DMS53 treated with DMSO at 0.1 percent for 48 hours (cell line): ENCODE measurements around the gene GRIK2.

ENCODE experiments used
- DNase-seq: peaks from one replicate; lab custom pipeline; 2025; ENCODE audit not compliant: unreplicated experiment; lab: John Stamatoyannopoulos, UW

The GRIK2 gene

DNA sequence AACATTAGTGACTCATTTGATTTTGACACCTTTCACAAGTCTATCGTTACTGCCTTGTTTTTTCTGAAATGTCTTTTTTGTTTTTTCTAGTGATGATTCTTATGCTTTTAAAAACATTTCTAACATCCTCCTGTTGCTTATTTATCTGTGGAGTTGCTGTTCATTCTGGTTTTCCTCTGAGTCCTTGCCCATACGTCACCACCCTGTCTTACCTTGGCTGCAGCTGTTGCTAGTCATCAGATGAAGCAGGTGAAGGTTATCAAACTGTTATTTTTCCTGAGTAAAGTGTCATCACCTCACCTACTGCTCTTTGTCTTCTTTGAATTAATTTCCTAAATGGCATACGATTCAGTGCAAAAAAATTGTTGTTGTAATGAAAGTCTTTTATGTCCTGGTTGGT lies 376.6 kb downstream of the GRIK2 start:
- no peak for DNase-seq

DNA sequence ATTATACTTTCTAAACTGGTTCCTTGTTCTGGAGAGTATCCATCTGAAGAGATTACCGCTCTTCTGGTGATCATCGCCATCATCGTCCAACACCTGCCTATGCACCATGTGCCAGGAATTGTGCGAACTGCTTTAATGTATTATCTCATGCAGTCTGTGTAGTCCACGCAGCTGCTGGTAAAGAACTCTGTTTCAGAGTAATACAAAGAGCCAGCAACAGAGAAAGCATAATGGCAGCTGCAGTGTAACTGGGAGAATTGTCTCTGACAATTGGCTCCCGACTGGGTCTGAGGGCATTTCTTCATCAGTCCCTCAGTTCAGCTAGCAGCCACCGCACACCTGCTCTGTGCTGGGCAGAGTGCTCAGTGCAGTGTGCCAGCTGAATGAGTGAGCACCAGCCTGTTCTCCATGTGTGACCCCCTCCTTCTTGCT lies 383.4 kb downstream of the GRIK2 start:
- DNase-seq, result no peak

DNA sequence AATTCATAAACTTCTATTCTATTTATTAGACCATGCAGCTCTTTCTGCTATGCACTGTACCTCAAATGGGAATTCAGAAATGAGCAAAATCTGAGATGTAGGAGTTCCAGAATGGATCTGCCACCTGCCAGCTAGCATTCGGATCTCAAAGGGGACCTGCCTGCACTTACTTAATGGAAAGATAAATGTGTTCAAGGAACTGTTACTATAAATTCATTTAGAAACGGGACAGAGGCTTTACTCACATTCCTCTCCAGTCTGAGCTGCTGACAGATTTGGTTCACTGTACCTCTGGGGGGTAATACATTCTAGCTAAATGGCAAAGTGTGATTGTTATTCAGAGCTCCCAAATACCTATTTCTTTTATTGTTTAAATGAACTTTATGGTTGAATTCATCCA lies 384.1 kb downstream of the GRIK2 start:
- DNase-seq, result no peak

DNA sequence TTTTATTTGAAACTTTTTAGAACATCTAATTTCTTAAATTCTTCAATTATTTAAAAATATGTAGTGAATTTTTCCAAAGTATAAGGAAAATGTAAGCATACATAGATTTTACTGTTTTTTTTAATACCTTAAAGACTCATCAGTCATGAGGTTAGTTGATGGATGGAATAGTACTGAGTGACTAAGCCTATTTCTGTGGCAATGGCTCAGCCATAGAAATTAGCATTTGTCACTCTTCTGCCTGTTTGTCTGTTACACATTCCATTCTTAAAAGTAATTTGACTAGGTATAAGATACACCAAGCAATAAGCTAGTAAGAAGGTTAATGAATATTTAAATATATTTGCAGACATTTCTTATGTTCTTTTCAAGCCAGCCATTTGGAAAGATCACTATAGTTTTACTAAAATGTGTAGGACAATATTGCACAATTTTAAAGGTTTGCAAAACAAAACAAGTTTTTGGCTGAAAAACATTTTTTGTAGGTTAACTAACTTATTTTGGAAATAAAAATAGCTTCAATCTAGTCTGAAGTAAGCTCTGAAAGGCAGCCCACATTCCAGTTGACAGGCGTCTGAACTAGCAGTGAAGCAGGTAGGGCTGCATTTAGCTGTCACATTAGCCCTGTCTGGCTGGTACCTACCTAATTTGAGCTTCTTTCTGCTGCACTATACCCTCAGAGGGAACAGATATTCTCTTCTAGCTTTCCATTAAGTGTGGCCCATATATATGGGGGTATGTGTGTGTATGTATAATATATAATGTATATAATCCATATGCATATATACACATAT lies 385.7 kb downstream of the GRIK2 start:
- no peak for DNase-seq

DNA sequence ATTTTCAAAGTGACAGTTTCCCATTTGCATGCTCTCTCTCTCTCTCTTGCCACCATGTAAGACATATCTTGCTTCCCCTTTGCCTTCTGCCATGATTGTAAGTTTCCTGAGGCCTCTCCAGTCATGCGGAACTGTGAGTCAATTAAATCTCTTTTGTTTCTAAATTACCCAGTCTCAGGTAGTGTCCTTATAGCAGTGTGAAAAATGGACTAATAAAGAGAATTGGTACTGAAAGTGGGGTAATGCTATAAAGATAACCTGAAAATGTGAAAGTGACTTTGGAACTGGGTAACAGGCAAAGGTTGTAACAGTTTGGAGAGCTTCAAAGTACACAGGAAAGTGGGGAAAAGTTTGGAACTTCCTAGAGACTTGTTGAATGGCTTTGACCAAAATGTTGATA lies 389.8 kb downstream of the GRIK2 start:
- no peak for DNase-seq

DNA sequence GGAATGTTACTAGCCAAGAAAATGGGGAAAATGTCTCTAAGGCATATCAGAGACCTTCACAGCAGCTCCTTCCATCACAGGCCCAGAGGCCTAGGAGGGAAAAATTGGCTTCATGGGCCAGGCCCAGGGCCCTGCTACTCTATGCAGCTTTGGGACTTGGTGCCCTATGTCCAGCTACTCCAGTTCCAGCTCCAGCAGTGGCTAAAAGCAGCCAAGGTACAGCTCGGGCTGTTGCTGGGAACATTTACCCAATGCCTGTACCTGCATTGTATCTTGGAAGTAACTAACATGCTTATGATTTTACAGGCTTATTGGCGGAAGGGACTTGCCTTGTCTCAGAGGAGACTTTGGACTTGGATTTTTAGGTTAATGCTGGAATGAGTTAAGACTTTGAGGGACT lies 390.6 kb downstream of the GRIK2 start:
- no peak for DNase-seq

DNA sequence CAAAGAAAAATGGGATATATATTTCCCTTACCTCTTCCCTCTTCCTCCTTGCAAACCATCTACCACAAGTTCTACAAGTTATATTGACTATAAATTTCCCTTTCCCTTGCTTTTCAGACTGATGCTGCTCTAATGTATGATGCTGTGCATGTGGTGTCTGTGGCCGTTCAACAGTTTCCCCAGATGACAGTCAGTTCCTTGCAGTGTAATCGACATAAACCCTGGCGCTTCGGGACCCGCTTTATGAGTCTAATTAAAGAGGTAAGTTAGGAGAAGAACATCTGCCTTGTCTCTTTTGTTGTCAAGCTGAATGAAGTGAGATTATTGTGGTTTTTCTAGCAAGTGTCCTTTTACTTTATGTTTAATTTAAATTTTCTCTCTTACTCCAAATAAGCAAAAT lies 406.0 kb downstream of the GRIK2 start:
- DNase-seq, result no peak

DNA sequence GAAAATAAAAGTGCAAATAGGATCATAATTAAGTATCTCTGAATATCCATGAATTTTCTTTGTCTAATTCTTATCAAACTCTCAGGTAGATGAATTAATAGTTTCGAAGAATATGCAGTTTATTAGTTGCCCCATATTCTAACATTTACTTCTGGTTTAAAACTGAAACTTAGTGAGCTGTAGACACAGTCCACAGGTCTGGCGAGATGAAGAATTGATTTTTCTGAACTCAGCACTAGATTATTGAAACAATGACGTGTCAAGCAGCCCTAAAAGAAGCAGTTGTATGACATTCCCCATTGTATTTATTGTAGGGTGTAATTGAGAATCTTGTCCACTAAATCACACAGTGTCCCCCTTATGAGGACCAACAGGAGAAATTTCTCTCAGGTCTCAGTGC lies 407.1 kb downstream of the GRIK2 start:
- DNase-seq, result no peak

DNA sequence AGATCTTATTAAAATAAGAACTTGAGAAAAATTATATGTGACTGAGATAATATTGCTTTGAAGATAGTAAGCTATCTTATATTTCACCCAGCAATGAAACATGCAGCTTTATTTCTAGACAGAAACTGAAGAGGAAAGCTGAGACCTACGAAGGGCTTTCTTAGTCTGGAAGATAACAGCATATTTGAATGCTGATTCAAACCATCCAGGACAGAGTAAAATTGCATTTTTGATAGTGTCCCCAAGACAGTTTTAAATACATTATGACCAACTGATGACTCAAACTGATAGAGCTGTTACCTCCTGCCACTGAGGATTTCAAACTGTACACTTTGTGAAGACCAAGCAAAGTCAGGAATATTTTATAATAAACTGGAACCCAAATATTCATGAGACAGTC lies 409.6 kb downstream of the GRIK2 start:
- no peak for DNase-seq

DNA sequence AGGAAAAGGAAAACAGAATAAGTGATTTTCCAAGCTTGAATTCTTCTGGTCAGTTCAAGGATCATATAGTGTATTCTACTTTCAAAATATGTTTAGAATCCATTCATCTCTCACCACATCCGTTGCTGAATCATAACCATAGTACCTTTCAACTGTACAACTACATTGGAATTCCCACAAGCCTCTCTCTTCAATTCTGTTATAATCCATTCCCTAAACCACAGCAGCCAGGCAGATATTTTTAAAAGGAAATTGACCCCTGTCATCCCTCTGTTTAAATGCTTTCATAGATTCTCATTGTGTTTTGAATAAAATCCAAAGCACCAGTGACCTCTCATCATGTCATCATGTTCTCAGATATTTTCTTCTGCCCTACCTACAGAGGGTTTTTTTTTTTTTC lies 412.7 kb downstream of the GRIK2 start:
- DNase-seq, result no peak

DNA sequence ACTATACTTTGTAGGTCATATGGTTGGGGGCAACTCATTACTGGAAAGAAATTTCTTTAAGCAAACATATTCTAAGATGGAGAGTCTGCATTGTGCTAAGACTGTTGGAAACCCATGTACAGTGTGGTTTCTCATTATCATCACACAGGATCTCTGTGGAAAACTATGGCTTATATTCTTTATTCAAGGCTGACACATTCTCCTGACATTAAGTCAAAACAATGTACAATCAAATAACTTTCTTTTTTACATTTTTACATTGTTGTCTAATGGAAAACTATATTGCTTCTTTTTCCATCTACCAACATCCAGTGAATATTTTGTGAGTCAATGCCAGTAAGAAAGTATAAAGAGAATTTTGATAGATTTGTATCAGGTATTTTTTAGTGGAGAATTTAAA lies 417.6 kb downstream of the GRIK2 start:
- DNase-seq, result no peak

DNA sequence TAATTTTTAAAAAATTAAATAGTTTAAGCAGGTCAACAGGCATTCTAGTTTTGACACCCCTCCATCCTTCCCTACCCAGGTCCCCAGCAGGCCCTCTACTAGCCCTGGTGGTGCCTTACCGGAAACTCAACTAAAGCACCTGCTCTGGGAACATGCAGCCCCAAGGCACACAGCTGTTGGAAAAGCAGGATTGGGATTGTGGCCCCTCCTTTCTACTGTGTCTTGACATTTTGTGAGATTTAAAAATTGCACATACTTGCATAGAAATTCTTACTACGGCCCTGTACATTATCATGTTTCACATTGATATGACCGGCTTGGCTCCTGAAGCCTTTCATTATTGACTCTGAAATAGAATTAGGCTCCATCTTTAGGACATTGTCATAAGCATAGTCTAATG lies 423.2 kb downstream of the GRIK2 start:
- DNase-seq, result no peak

DNA sequence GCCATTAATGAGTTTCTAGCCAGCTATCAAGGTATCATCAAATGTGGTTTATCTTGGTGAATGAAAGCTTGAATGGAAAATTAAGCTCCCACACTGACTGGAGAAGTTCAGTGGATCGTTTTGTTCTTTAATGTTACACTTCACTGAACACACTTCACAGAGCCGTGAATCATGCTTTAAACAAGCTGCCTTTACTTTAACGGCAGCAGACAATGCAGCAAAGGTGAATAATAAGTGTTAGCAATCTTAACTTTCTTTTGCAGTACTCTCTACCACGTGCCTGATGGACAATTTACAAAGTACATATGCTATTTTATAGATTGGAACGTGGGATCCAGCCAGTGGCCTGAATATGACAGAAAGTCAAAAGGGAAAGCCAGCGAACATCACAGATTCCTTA lies 424.5 kb downstream of the GRIK2 start:
- DNase-seq, result no peak

DNA sequence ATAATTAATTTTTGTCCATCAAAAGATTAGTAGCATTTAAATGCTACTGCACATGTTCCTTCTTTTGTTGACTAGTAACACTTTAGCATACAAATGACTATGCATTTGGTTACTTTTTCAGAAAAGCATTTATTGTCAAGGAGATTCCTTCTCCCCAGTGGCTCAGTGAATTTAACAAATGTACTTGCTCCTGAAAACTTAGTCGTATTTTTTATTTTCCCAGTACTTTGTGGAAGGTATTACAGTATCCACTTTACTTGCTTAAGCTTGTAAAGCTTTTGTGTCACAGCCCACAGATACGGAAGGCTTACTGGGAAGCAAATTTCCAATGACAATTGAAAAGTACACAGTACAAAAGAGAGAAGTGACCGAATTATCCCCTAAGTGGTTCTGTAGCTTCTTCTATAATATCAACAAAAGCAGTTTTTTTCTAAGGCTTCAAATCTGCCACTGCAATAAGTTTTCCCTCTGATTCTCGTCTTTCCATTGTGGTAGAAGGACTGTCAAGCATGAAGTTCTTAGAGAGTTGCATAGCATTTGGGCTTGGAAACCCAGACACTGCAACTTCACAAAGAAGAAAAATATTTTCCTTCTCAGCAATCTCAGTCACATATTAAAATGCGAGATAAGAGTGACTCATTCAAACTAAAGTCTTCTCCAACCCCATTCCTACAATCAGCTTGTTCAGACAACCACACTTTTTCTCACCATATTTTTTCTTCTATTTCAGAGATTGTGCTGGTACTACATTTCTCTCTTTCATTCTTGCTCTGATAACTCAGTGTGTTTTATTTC lies 431.2 kb downstream of the GRIK2 start:
- no peak for DNase-seq

DNA sequence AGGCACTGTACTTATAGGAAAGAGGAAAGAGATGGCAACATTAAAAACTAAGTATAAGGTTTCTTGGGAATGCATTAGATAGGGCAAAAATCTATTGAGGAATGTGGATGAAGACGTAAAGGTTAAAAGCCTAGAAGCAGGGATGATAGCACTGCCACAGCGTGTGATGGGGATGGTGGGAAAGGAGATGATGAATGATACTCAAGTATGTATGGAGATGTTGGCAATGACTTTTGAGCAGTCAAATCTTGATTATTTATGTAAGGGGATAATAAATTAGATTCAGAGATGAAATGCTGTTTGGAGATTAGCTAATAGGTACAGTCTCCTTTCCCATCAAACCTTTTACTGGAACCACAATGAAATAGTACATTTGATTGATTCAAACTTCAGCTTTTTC lies 432.8 kb downstream of the GRIK2 start:
- no peak for DNase-seq

DNA sequence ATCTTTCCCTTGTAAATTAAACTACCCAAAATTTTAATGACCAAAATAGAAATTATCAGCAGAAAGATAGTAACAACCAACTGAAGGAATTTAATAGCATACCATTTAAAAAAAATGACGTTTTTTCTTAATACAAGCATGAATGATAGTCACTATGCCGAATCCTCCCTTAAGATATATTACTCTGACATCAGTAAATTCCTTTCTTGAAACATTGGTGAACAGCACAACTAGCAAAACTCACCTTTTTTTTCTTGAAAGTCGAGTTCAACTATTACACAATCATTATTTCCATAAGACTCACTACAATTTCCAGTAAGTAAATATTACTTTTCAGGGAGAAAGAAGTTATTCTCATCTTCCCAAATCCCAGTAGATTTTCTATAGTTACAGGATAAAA lies 433.2 kb downstream of the GRIK2 start:
- DNase-seq, result no peak

DNA sequence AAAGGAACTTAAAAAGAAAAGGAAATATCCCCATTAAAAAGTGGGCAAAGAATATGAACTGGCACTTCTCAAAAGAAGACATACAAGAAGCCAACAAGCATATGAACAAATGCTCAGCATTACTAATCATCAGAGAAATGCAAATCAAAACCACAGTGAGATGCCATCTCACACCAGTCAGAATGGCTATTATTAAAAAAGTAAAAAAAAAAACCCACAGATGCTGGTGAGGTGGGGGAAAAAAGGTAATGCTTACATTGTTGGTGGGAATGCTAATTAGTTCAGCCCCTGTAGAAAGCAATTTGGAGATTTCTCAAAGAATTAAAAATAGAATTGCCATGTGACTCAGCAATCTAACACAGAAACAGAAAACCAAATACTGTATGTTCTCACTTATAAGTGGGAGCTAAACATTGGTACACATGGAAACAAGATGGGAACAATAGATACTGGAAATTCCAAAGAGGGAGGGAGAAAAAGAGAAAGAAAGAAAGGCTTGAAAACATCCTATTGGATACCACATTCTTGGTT lies 437.1 kb downstream of the GRIK2 start:
- no peak for DNase-seq

DNA sequence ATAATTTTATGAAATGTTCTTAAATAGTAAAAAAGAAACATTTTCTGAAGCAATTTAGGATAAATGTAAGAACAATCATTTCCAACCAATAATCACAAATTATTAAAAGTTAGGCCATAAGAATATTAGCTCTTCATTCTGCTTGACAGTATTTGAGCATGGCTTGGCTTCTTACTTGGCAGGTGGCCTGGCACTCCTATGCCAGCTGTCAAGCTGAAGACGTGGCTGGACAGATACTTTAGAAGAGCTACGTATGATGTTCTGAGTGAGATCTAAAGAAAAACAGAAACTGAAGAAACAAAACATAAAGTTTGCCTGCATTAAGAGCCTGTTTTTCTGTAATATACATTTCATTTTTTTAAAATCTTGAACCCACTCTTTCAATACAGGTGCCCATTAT lies 438.9 kb downstream of the GRIK2 start:
- DNase-seq, result no peak

DNA sequence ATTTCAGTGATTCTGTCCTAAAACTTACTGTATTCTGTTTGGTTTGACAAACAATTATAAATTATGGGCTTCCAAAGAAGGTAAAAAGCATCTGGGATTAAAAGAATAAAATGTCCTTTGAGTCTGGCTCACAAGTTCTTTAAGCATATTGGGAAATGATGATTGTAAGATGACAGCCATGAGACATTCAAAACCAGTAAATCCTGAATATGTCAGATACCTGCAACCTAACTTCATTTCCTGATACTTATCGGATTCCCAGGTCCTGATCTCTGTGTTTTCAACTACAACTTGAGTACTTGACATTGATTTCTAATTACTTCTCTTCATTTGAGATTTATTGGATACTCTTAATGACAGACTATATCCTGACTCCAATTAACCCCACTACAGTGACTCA lies 446.6 kb downstream of the GRIK2 start:
- DNase-seq, result no peak

DNA sequence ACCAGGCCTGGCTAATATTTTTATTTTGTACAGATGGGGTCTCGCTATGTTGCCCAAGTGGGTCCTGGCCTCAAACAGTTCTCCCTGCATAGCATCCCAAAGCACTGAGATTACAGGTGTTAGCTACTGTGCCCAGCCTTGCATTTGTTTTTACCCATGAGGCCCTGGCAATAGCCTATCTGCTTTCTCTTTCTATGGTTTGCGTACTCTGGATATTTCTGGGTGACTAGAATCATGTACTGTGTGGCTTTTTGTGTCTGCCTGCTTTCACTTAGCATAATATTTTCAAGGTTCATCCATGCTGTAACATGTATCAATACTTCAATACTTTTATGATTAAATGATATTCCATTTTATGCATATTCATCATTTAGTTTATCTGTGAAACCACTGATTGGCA lies 451.7 kb downstream of the GRIK2 start:
- DNase-seq, result no peak

DNA sequence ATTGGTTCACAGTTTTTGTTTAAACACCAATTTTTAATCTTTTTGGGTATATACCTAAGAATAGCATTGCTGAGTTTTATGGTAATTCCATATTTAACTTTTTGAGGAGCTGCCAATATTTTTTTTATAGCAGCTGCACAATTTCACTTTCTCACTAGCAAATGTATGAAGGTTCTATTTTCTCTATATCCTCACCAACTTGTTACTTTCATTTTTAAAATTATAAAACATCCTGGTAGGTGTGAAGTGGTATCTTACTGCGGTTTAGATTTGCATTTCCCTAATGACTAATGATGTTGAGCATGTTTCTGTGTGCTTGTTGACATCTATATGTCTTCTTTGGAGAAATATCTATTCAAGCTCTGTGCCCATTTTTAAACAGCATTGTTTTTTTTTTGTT lies 452.1 kb downstream of the GRIK2 start:
- no peak for DNase-seq

DNA sequence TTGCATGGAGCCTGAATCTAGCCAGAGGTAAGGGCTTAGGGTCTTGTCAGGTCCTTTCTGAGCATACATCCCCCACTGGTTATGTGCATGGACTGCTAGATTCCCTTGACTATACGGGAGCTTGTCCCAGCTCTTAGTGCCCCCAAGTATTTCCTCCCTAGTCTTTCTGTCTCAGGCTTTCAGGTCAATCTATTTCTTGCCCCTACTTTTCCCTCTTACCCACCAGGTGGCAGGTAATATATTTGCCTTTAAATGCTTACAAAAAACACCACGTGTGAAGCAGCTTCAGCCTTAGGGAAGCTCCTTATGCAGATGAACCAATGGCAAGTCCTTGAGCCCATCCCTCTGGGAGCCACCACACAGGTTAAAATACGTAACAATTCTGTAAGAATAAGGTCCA lies 454.2 kb downstream of the GRIK2 start:
- DNase-seq, result no peak
